GM18858 (cell line): Measurements from ENCODE around the gene ADCY9.

ENCODE experiments used
- ATAC-seq: cut with Tn5 transposase; IDR thresholded peaks from one replicate; pipeline ENCODE4 v1.9.1; 2021; ENCODE audit not compliant: unreplicated experiment

Gene ADCY9

GRCh38 chr16:4124535-4125294, 8.5 kb upstream of the ADCY9 start:
- no peak for ATAC-seq

GRCh38 chr16:4123616-4124300, 7.5 kb upstream of the ADCY9 start:
- ATAC-seq = no peak

GRCh38 chr16:4120176-4120575, 3.9 kb upstream of the ADCY9 start:
- ATAC-seq = no peak

- ATAC-seq = no peak
Measured at GRCh38 chr16:4117250-4117578, 972 bp upstream of the ADCY9 start.

- ATAC-seq = no peak
Measured at GRCh38 chr16:4115949-4116318, 308 bp downstream of the ADCY9 start.

GRCh38 chr16:4115209-4115948, 863 bp downstream of the ADCY9 start:
- ATAC-seq = no peak

GRCh38 chr16:4114257-4115208, 1.7 kb downstream of the ADCY9 start:
- no peak for ATAC-seq

- no peak for ATAC-seq
Measured at GRCh38 chr16:4113358-4114256, 2.6 kb downstream of the ADCY9 start.

- no peak for ATAC-seq
Measured at GRCh38 chr16:4111748-4112696, 4.2 kb downstream of the ADCY9 start.

GRCh38 chr16:4110680-4111079, 5.6 kb downstream of the ADCY9 start:
- ATAC-seq = no peak

GRCh38 chr16:4110065-4110464, 6.2 kb downstream of the ADCY9 start:
- no peak for ATAC-seq

GRCh38 chr16:4109250-4109736, 6.9 kb downstream of the ADCY9 start:
- no peak for ATAC-seq

- no peak for ATAC-seq
Measured at GRCh38 chr16:4106516-4106915, 9.7 kb downstream of the ADCY9 start.

- ATAC-seq = no peak
Measured at GRCh38 chr16:4105848-4106247, 10.4 kb downstream of the ADCY9 start.

GRCh38 chr16:4103745-4104144, 12.5 kb downstream of the ADCY9 start:
- no peak for ATAC-seq

- no peak for ATAC-seq
Measured at GRCh38 chr16:4101421-4102219, 14.6 kb downstream of the ADCY9 start.

GRCh38 chr16:4098501-4098900, 17.7 kb downstream of the ADCY9 start:
- no peak for ATAC-seq

- no peak for ATAC-seq
Measured at GRCh38 chr16:4097826-4098240, 18.4 kb downstream of the ADCY9 start.
